ENCODE measurements around the gene MLST8. TPM values are rescaled to one million over a fixed set of nuclear protein-coding genes. Genes with fewer than 3 reads are reported as not detected.

The MLST8 gene
- total RNA-seq, 3 donors from 2014 or later: 73.6 to 88.0 (median 84.8) TPM

- Mint-ChIP-seq H3K4me3 (no peak overlapping the region), H3K36me3 (ENCODE audit: insufficient read depth) (peaks cover 6% of the 10 kb centered on the region), H3K4me1 (ENCODE audit: low read depth) (no peaks in the 10 kb centered on the region), H3K9me3 (no peaks in the 10 kb centered on the region), H3K27me3 (ENCODE audit: low read depth) (no peaks in the 10 kb centered on the region)
- DNase-seq: no peak
- ATAC-seq: no peak
Observed at GRCh38 chr16:2179107-2179501, 26.1 kb upstream of the MLST8 start.

GRCh38 chr16:2179576-2179975, 25.7 kb upstream of the MLST8 start:
- no peak for ATAC-seq
- Mint-ChIP-seq H3K9me3 (no peaks in the 10 kb centered on the region), H3K4me1 (ENCODE audit: low read depth) (no peaks in the 10 kb centered on the region), H3K27me3 (ENCODE audit: low read depth) (no peaks in the 10 kb centered on the region), H3K4me3 (no peak overlapping the region), H3K36me3 (ENCODE audit: insufficient read depth) (peaks cover 6% of the 10 kb centered on the region)
- DNase-seq: no peak

DNA sequence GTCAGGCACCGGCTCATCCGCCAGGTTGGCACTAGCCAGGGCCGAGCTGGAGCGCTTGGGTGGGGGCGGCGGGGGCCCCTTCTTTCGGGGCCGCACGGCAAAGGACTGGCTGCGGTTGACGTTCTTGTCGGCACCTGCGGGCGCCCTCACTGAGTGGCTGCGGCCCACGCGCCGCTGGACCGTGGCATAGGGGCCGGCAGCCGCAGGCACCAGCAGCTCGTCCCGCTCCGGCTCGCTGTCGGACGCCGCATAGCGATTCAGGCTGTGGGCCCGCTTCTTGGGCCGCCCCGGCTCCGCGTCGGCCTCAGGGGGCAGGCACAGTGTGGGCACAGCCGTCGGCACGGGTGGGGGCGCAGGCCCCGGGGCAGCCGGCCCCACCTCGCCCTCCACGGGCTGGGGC, 24.8 kb upstream of the MLST8 start:
- DNase-seq (no peak), ATAC-seq (no peak)
- Mint-ChIP-seq H3K4me3 (no peak overlapping the region), H3K9me3 (no peaks in the 10 kb centered on the region), H3K36me3 (ENCODE audit: insufficient read depth) (peaks cover 6% of the 10 kb centered on the region), H3K4me1 (ENCODE audit: low read depth) (no peaks in the 10 kb centered on the region), H3K27me3 (ENCODE audit: low read depth) (no peaks in the 10 kb centered on the region)

DNA sequence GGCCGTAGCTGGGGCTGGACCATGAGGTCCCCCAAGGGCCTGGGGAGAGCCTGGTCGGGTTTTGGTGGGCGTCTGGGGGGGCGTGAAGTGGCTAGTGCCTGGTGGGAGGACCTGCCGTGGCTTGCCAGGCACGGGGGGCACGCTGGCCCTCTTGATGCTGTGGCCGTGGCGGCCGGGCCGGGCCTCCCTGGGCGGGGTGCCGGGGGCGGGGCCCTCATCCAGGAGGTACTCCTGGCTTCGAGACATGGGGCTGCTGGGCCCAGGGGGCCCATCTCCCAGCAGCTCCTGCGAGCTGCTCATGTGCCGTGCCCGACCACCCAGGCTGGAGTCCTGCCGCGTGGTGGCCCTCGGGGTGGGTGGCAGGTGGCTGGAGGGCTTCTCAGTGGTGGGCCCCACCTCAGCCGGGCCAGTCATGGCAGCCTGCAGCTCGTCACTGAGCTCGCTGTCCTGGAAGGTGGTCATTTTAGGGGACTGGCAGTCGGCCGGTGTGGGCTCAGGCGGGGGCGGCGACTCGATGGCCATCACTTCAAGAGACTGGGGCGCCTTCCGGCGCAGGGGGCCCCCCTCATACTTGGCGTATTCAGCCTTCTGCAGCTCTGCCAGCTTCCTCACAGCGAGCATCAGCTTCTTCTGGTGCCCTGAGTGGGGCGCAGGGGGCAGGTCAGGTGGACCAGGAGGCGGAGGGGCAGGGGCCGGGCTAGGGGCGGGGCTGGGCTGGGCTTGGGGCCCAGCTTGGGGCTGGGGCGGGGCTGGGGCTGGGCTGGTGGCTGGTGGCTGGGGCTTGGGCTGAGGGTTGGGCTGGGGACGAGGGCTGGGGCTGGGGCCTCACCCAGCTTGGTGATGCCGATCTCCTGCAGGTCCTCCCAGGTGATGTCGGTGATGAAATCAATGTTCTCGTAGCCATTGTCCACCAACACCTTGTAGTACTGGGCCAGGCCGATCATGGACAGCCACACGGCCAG, 24.0 kb upstream of the MLST8 start:
- DNase-seq: no peak
- Mint-ChIP-seq H3K27me3 (ENCODE audit: low read depth) (no peaks in the 10 kb centered on the region), H3K4me1 (ENCODE audit: low read depth) (no peaks in the 10 kb centered on the region), H3K9me3 (no peaks in the 10 kb centered on the region), H3K4me3 (no peak overlapping the region), H3K36me3 (ENCODE audit: insufficient read depth) (peaks cover 4% of the 10 kb centered on the region)
- ATAC-seq: no peak

DNA sequence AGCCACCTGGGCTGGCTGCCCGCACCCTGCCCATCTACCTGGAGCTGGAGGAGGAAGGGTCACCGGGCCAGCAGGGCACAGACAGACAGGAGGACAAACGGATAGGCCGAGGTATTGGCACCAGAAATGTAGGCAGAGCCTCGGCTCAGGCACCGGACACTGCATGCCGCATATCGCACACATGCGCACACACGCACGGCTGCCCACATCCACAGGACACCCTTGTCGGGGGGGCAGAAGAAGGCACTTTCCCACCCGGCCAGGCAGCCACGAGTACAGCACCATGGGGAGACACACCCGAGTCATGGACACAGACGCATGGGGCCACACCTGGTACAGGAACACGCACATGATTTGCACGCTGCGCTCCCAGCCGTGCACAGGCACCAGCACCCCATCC, 23.3 kb upstream of the MLST8 start:
- no peak for DNase-seq
- Mint-ChIP-seq H3K4me1 (ENCODE audit: low read depth) (no peaks in the 10 kb centered on the region), H3K4me3 (no peak overlapping the region), H3K27me3 (ENCODE audit: low read depth) (no peaks in the 10 kb centered on the region), H3K9me3 (no peaks in the 10 kb centered on the region), H3K36me3 (ENCODE audit: insufficient read depth) (peaks cover 4% of the 10 kb centered on the region)
- ATAC-seq: no peak

- Mint-ChIP-seq H3K27me3 (ENCODE audit: low read depth) (no peaks in the 10 kb centered on the region), H3K36me3 (ENCODE audit: insufficient read depth) (no peaks in the 10 kb centered on the region), H3K4me3 (no peak overlapping the region), H3K4me1 (ENCODE audit: low read depth) (no peaks in the 10 kb centered on the region), H3K9me3 (no peaks in the 10 kb centered on the region)
- DNase-seq (no peak), ATAC-seq (no peak)
Observed at GRCh38 chr16:2183671-2184070, 21.6 kb upstream of the MLST8 start.

- no peaks in the 10 kb centered on the region for H3K36me3 Mint-ChIP-seq (ENCODE audit: insufficient read depth)
- H3K27me3 Mint-ChIP-seq (ENCODE audit: low read depth): no peaks in the 10 kb centered on the region
- ATAC-seq: no peak
- DNase-seq: no peak
- no peak overlapping the region for H3K4me3 Mint-ChIP-seq
- H3K9me3 Mint-ChIP-seq: no peaks in the 10 kb centered on the region
- no peaks in the 10 kb centered on the region for H3K4me1 Mint-ChIP-seq (ENCODE audit: low read depth)
Observed at GRCh38 chr16:2184346-2184745, 20.9 kb upstream of the MLST8 start.

GRCh38 chr16:2184962-2185361, 20.3 kb upstream of the MLST8 start:
- Mint-ChIP-seq H3K4me3 (no peak overlapping the region), H3K27me3 (ENCODE audit: low read depth) (no peaks in the 10 kb centered on the region), H3K36me3 (ENCODE audit: insufficient read depth) (no peaks in the 10 kb centered on the region), H3K4me1 (ENCODE audit: low read depth) (no peaks in the 10 kb centered on the region), H3K9me3 (no peaks in the 10 kb centered on the region)
- no peak for ATAC-seq
- DNase-seq: no peak

DNA sequence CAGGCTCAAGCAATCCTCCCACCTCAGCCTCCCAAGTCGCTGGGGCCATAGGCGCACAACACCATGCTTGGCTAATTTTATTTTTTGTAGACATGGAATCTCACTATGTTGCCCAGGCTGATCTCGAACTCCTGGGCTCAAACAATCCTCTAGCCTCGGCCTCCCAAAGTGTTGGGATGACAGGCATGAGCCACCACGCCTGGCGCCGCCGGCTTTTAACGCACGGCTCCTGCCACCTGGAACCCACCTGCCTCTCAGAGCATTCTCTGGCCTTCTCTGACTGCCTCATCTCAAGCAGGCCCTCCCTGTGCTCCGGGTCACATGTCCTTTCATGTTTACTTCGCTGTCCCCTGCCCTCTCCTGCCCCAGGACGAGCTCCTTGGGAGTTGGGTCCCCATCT, 19.2 kb upstream of the MLST8 start:
- no peak overlapping the region for H3K4me3 Mint-ChIP-seq
- ATAC-seq: no peak

GRCh38 chr16:2186505-2186904, 18.7 kb upstream of the MLST8 start:
- no peaks in the 10 kb centered on the region for H3K4me1 Mint-ChIP-seq (ENCODE audit: low read depth)
- ATAC-seq (no peak), DNase-seq (no peak)
- no peak overlapping the region for H3K4me3 Mint-ChIP-seq
- no peaks in the 10 kb centered on the region for H3K9me3 Mint-ChIP-seq
- H3K36me3 Mint-ChIP-seq (ENCODE audit: insufficient read depth): no peaks in the 10 kb centered on the region
- H3K27me3 Mint-ChIP-seq (ENCODE audit: low read depth): no peaks in the 10 kb centered on the region

More for the DNA sequence above, 19.2 kb upstream of the MLST8 start:
- no peak for DNase-seq
- Mint-ChIP-seq H3K36me3 (ENCODE audit: insufficient read depth) (no peaks in the 10 kb centered on the region), H3K9me3 (no peaks in the 10 kb centered on the region), H3K27me3 (ENCODE audit: low read depth) (no peaks in the 10 kb centered on the region), H3K4me1 (ENCODE audit: low read depth) (no peaks in the 10 kb centered on the region)

DNA sequence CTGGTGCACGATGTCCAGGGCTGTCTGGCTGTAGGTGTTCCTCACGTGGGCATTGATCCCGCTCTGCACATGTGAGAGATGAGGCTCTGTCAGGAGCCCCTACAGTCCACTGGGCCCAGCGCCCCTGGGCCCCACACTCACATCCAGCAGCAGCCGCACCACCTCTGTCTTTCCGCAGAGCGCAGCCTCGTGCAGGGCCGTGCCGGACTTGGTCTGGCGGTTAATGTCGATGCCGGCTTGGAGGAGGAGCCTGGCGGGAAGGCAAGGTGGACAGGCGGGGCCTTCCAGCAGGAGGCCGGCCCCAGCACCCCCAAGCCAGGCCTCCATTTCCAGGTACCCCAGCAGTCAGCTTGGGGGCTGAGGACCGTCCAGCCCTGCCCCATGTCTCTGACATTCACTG, 18.0 kb upstream of the MLST8 start:
- H3K4me1 Mint-ChIP-seq (ENCODE audit: low read depth): no peaks in the 10 kb centered on the region
- DNase-seq (no peak), ATAC-seq (no peak)
- no peak overlapping the region for H3K4me3 Mint-ChIP-seq
- no peaks in the 10 kb centered on the region for H3K36me3 Mint-ChIP-seq (ENCODE audit: insufficient read depth)
- no peaks in the 10 kb centered on the region for H3K9me3 Mint-ChIP-seq
- no peaks in the 10 kb centered on the region for H3K27me3 Mint-ChIP-seq (ENCODE audit: low read depth)

GRCh38 chr16:2188395-2188794, 16.9 kb upstream of the MLST8 start:
- Mint-ChIP-seq H3K4me3 (no peak overlapping the region), H3K9me3 (no peaks in the 10 kb centered on the region), H3K27me3 (ENCODE audit: low read depth) (no peaks in the 10 kb centered on the region), H3K4me1 (ENCODE audit: low read depth) (no peaks in the 10 kb centered on the region), H3K36me3 (ENCODE audit: insufficient read depth) (no peaks in the 10 kb centered on the region)
- ATAC-seq (no peak), DNase-seq (no peak)

DNA sequence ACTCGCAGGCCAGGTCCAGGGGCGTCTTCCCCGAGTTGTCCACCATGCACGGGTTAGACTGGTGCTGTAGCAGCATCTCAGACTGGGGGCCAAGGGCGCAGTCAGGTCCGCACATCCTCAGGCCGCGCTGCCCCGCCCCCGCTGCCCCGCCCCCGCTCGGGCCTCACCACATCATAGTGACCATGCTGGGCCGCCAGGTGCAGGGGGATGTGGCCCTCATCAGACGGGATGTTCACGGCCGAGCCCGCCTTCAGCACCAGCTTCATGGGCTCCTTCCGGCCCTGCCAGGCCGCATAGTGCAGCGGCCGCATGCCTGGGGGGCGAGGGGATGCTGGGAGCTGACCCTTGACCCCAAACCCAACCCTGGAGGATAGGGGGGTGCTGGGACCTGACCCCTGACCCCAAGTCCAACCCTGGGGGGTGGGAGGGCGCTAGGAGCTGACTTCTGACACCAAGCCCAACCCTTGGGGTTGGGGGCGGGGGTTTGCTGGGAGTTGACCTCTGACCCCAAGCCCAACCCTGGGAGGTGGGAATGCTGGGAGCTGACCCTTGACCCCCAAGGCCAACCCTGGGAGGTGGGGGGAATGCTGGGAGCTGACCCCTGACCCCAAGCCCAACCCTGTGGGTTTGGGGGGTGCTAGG, 15.9 kb upstream of the MLST8 start:
- H3K27me3 Mint-ChIP-seq (ENCODE audit: low read depth): no peaks in the 10 kb centered on the region
- DNase-seq (no peak), ATAC-seq (no peak)
- no peak overlapping the region for H3K4me3 Mint-ChIP-seq
- no peaks in the 10 kb centered on the region for H3K36me3 Mint-ChIP-seq (ENCODE audit: insufficient read depth)
- H3K4me1 Mint-ChIP-seq (ENCODE audit: low read depth): no peaks in the 10 kb centered on the region
- no peaks in the 10 kb centered on the region for H3K9me3 Mint-ChIP-seq

- no peak overlapping the region for H3K4me3 Mint-ChIP-seq
- H3K27me3 Mint-ChIP-seq (ENCODE audit: low read depth): peaks cover 5% of the 10 kb centered on the region
- peaks cover 5% of the 10 kb centered on the region for H3K4me1 Mint-ChIP-seq (ENCODE audit: low read depth)
- DNase-seq: no peak
- no peak for ATAC-seq
- no peaks in the 10 kb centered on the region for H3K9me3 Mint-ChIP-seq
- H3K36me3 Mint-ChIP-seq (ENCODE audit: insufficient read depth): no peaks in the 10 kb centered on the region
Observed at GRCh38 chr16:2190002-2190658, 15.1 kb upstream of the MLST8 start.
